Heart left ventricle (tissue), 16 donors: ENCODE measurements around the gene DOCK1. TPM values are rescaled to one million over a fixed set of nuclear protein-coding genes. Genes with fewer than 3 reads are reported as not detected.

ENCODE experiments used
- ATAC-seq, 4 donors: fragments of 200-7000 bp; cut with Tn5 transposase; one replicate each; pipeline ENCODE4 v1.9.1; 2020 to 2022; ENCODE audit warnings: moderate library complexity in 4 of 4, mild to moderate bottlenecking in 3 of 4, moderate number of reproducible peaks in 1 of 4
- DNase-seq, 5 donors: peaks; one replicate each; pipeline ENCODE4 v3.0.0-alpha.2; 2020
- H3K27ac ChIP-seq, 12 donors: fragments of 200-600 bp; sonication (generic) in 4 of 12; one replicate each; pipeline versions ENCODE4 v1.5.0 to v1.8.0; 2016 to 2022; ENCODE audit warnings: mild to moderate bottlenecking in 2 of 12
- H3K27me3 ChIP-seq, 9 donors: fragments of 200-600 bp; sonication (generic) in 2 of 9; one replicate each; pipeline versions ENCODE4 v1.5.1 to v1.8.0; 2016 to 2022; ENCODE audit warnings: mild to moderate bottlenecking in 3 of 9
- H3K36me3 ChIP-seq, 9 donors: fragments of 200-600 bp; sonication (generic) in 2 of 9; one replicate each; pipeline versions ENCODE4 v1.5.0 to v1.8.0; 2018 to 2022; ENCODE audit warnings: mild to moderate bottlenecking in 2 of 9
- H3K4me1 ChIP-seq, 12 donors: fragments of 200-600 bp; sonication (generic) in 4 of 12; one replicate each; pipeline versions ENCODE4 v1.5.0 to v1.8.0; 2016 to 2022; ENCODE audit warnings: mild to moderate bottlenecking in 3 of 12
- H3K4me3 ChIP-seq, 12 donors: fragments of 200-600 bp; sonication (generic) in 4 of 12; one replicate each; pipeline versions ENCODE4 v1.5.0 to v1.8.0; 2017 to 2022; ENCODE audit warnings: mild to moderate bottlenecking in 9 of 12, moderate library complexity in 4 of 12
- H3K9me3 ChIP-seq, 12 donors: fragments of 200-600 bp; sonication (generic) in 4 of 12; one replicate each; pipeline versions ENCODE4 v1.5.0 to v1.8.0; 2016 to 2022; ENCODE audit warnings: mild to moderate bottlenecking in 1 of 12
- POLR2A ChIP-seq, 2 donors: fragments of 450-650 bp; IDR thresholded peaks; one replicate each; pipeline ENCODE4 v1.6.1; 2017; ENCODE audit warnings: antibody characterized with exemption in 2 of 2, mild to moderate bottlenecking in 2 of 2, moderate library complexity in 2 of 2
- WGBS, 4 donors: extraction: QIAGEN DNeasy Blood & Tissue Kit in 2 of 4; methylation state at CpG; one replicate each; pipeline versions ENCODE4 v1.1.5 to v1.1.7; 2013 to 2018; 5-methylcytosine and 5-hydroxymethylcytosine counted together
- intact Hi-C, 10 donors: fragments of 100-400 bp; cut with DNase I; formaldehyde crosslinking; loops; one replicate each; pipeline versions ENCODE4 v1.11.1 to v1.14.2; 2022
- polyA plus RNA-seq, 2 donors: library from polyadenylated mRNA; stranded (reverse); fragments of 200-250 nt; gene quantifications; one replicate each; pipeline ENCODE4 v1.2.3, GENCODE V29; 2013
- total RNA-seq, 9 donors: library from RNA; depleted of rRNA in 2 of 9; stranded (reverse); fragments of >200 nt in 2 of 9; fragmentation: NEBNext Ultra II Directional in 3 of 9; extraction: Animal tissue kit (Norgen Biotek cat#: 25700) in 3 of 9; gene quantifications; one replicate each; pipeline versions ENCODE4 v1.1.0 to v1.2.4, GENCODE V29; 2016 to 2023
- TF ChIP-seq, protein P1 (sequence below), 12 donors: fragments of 200-600 bp; sonication (generic) in 4 of 12; IDR thresholded peaks; one replicate each; pipeline versions ENCODE4 v1.5.0 to v1.8.0; 2018 to 2022; ENCODE audit warnings: antibody characterized with exemption in 12 of 12, mild to moderate bottlenecking in 5 of 12
- donor health status: ischemic (EF 13 %, LVEDD 7.1; RV severe dilation, severe dysfunction).
- donor health status: healthy with polysubstance abuse.
- donor health status: DM: no; HTN: yes; CAD: no.
- donor health status: DM: no; HTN: no; CAD: no.
- donor health status: ischemic (EF 25% LVEDD 6.9; RV normal size, moderate dysfunction).
- donor health status: ischemic (EF 25% LVEDD 5.7; RV mildly dilated, moderate dysfunction).
- donor health status: healthy.
- donor health status: DM: yes; HTN: yes; CAD: no.
- donor health status: ischemic (EF 35%, LVEDD 5.7; RV mildly dilated, moderate dysfunction).
- donor health status: nonischemic (EF 11% LVEDD 7.7; RV severe dilation, severe dysfunction).
- donor health status: DM: yes; HTN: yes; CAD: no.
- donor health status: PGD.
- donor health status: ischemic (EF 29% LVEDD 5.4; RV normal size, mild dysfunction).
- donor health status: nonischemic (EF 23%, LVEDD 6.1; RV moderate dilation, normal function).

DOCK1 gene
- total and polyA plus RNA-seq, 11 donors: 5.0 to 31.6 (median 18.6) TPM

DNA sequence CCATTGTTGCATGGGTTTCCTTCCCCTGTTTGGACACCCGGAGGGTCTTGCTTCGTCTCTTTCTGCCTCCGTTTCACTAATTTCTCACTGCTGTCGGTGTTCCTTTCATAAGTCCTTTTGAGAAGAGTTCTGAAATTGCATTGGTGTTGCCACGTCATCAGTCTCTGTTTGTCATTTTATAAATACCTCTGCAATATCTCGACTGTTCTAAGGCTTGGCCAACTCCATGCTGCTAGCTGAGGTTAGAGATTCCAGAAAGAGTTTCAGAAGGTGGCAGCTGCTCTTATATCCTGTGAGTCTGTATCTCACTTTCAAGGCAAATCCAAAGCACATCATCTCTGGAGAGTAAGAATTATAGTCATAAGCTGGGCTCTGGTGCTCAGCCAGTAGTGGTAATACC, 439.1 kb downstream of the DOCK1 start:
- ATAC-seq (no peak), DNase-seq (no peak)
- no peak overlapping the region for H3K27ac ChIP-seq
- TF ChIP-seq, protein P1, sequence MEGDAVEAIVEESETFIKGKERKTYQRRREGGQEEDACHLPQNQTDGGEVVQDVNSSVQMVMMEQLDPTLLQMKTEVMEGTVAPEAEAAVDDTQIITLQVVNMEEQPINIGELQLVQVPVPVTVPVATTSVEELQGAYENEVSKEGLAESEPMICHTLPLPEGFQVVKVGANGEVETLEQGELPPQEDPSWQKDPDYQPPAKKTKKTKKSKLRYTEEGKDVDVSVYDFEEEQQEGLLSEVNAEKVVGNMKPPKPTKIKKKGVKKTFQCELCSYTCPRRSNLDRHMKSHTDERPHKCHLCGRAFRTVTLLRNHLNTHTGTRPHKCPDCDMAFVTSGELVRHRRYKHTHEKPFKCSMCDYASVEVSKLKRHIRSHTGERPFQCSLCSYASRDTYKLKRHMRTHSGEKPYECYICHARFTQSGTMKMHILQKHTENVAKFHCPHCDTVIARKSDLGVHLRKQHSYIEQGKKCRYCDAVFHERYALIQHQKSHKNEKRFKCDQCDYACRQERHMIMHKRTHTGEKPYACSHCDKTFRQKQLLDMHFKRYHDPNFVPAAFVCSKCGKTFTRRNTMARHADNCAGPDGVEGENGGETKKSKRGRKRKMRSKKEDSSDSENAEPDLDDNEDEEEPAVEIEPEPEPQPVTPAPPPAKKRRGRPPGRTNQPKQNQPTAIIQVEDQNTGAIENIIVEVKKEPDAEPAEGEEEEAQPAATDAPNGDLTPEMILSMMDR (IDR thresholded peaks at IDR 0.05): no peak
- no peak for TF ChIP-seq POLR2A (IDR thresholded peaks at IDR 0.05)
- H3K27me3 ChIP-seq: no peaks in the 10 kb centered on the region
- H3K4me1 ChIP-seq: no peaks in the 10 kb centered on the region
- H3K36me3 ChIP-seq: peaks cover 0 to 36% (median 24%) of the 10 kb centered on the region in 9 donors
- H3K4me3 ChIP-seq: no peak overlapping the region
- WGBS, 4 donors: 85 to 89% (median 87%) methylated on average over 6 of the region's 6 CpGs
- H3K9me3 ChIP-seq: no peaks in the 10 kb centered on the region
- intact Hi-C loops: no loop called here

DNA sequence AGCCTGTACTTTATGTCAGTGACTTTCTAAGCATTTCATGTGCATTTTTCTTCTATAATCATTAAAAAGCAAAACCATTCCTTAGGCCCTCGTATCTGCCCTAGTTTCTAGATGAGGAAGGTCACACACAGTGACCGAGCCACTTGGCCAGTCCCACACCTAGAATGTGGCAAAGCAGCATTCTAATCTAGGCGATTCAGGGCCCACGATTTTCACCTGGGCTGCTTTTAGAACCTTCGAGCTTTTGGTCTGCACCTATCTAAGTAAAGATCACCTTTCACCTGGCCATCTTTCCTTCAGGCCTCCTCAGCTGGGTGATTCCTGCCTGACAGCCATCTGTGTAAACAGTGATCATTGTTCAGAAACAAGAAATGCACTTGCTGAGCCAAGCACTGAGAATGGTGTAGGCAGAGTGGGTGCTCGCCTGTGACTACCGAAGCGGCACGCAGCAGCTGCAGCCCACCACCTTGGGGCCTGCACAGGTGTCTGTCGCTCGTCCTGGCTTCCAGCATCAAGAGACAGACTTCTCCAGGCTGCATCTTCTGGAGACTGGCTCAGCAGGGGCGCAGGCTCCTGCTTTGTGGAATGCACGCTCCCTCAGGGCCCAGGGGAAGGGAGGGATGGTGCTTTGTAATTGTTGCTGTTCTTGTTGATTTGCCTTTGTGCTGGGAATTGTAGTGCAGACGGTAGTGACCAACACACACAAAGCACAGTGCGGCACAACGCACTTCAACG, 440.2 kb downstream of the DOCK1 start:
- Histone ChIP-seq H3K36me3 (peaks cover 0 to 36% (median 24%) of the 10 kb centered on the region in 9 donors), H3K4me3 (no peak overlapping the region), H3K4me1 (no peaks in the 10 kb centered on the region), H3K27ac (no peak overlapping the region), H3K9me3 (no peaks in the 10 kb centered on the region), H3K27me3 (no peaks in the 10 kb centered on the region)
- DNase-seq (no peak), ATAC-seq (no peak)
- intact Hi-C loops: no loop called here
- TF ChIP-seq, protein P1 (IDR thresholded peaks at IDR 0.05): no peak
- no peak for TF ChIP-seq POLR2A (IDR thresholded peaks at IDR 0.05)
- 96 to 98% (median 97%) methylated on average over 14 to 17 of the region's 17 CpGs for WGBS, 4 donors

DNA sequence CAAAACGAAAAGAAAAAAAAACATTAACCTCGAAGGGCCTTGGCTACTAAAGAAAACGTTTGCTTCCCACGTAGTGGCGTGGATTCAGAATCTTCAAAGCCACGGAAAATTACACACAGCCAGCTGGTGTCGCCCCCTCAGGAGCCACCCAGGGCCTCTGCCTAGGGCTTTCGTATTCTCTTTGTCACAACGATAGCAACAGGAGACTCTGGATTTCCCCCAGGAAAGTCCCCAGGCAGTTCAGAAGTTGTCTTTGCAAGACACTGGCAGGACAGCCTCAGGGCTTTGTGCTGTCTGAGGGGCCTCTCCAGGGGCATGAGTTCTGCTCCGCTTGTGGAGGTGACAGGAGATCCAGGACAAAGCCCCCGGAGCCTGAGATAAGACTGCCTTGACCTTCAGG, 441.4 kb downstream of the DOCK1 start:
- intact Hi-C loops: no loop called here
- no peaks in the 10 kb centered on the region for H3K27me3 ChIP-seq
- no peak overlapping the region for H3K27ac ChIP-seq
- no peaks in the 10 kb centered on the region for H3K4me1 ChIP-seq
- H3K36me3 ChIP-seq: peaks cover 0 to 36% (median 24%) of the 10 kb centered on the region in 9 donors
- TF ChIP-seq, protein P1 (IDR thresholded peaks at IDR 0.05): no peak
- WGBS, 4 donors: 77 to 87% (median 84%) methylated on average over 11 of the region's 11 CpGs
- ATAC-seq (no peak), DNase-seq (no peak)
- no peak overlapping the region for H3K4me3 ChIP-seq
- no peaks in the 10 kb centered on the region for H3K9me3 ChIP-seq

DNA sequence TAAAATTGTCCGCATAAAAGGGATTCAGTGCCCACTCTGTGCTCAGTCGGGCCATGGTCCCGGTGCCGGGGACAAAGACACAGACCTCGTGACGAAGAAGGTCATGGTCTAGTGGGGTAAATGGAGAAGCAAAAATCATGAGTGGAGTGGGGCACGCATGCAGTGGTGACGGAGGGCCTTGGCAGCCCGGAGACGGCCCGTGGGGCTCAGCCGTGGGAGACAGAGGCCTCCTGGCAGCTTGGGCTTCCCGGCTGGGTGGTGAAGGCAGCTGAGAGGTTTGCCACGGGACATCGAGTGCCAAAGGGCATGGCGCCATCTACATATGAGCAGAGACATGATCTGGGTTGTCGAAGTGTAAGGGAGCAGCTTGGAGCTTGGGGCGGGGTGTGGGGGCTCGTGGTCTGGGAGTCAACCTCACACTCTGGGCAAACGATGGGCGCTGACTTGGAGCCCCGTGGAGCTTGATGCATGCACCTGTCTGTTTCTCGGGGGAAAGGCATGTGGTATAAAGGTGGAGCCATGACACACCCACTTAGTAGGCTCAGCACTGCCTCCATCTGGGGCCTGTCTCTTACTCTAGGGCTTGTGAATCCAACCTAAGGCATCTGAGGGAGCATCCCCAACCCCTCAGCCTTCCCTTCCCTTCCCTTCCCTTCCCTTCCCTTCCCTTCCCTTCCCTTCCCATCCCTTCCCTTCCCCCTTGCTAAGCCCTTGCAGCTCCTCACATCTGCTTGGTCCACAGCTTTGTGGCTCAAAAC, 442.2 kb downstream of the DOCK1 start:
- ATAC-seq (no peak), DNase-seq (no peak)
- WGBS, 4 donors: 96 to 98% (median 97%) methylated on average over 18 to 23 of the region's 23 CpGs
- Histone ChIP-seq H3K27me3 (no peaks in the 10 kb centered on the region), H3K4me1 (no peaks in the 10 kb centered on the region), H3K9me3 (no peaks in the 10 kb centered on the region), H3K4me3 (no peak overlapping the region), H3K36me3 (peaks cover 0 to 36% (median 24%) of the 10 kb centered on the region in 9 donors), H3K27ac (no peak overlapping the region)
- TF ChIP-seq POLR2A (IDR thresholded peaks at IDR 0.05): no peak
- TF ChIP-seq, protein P1 (IDR thresholded peaks at IDR 0.05): no peak
- intact Hi-C loops: no loop called here
